Gastrocnemius medialis (tissue), 4 donors: ENCODE results near the gene FAM168A.

Source experiments
- POLR2A ChIP-seq, 2 donors: fragments of 450-650 bp; IDR thresholded peaks; one replicate each; pipeline ENCODE4 v1.6.1; 2017; ENCODE audit warnings: antibody characterized with exemption in 2 of 2, mild to moderate bottlenecking in 2 of 2, moderate library complexity in 2 of 2
- TF ChIP-seq, protein P1 (sequence below), 5 experiments: fragments of 450-650 bp in 3 of 5; fragments of 200-600 bp in 2 of 5; sonication (generic) in 2 of 5; IDR thresholded peaks in 4 of 5; conservative IDR thresholded peaks in 1 of 5; 1 replicate in 4 of 5; 2 replicates in 1 of 5; pipeline ENCODE4 v1.5.1; 2016 to 2019; ENCODE audit warnings: antibody characterized with exemption in 5 of 5, mild to moderate bottlenecking in 3 of 5, moderate library complexity in 3 of 5

DNA sequence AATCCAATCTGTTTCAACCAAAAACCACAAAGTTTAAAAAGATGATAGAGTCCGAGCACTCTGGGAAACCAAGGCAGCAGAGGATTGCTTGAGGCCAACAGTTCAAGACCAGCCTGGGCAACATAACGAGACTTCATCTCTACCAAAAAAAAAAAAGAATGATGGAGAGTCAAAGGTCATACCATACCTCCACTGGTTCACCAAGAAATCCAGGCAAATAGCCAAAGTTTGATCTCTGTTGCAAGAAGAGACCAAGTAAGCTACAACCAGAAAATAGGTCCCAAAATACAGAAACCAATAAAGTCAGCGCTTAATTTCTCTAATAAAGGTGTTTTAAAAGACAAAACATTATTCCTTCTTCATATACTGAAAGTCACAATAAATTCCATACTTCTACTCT, 13.1 kb downstream of the FAM168A start:
- TF ChIP-seq, protein P1, sequence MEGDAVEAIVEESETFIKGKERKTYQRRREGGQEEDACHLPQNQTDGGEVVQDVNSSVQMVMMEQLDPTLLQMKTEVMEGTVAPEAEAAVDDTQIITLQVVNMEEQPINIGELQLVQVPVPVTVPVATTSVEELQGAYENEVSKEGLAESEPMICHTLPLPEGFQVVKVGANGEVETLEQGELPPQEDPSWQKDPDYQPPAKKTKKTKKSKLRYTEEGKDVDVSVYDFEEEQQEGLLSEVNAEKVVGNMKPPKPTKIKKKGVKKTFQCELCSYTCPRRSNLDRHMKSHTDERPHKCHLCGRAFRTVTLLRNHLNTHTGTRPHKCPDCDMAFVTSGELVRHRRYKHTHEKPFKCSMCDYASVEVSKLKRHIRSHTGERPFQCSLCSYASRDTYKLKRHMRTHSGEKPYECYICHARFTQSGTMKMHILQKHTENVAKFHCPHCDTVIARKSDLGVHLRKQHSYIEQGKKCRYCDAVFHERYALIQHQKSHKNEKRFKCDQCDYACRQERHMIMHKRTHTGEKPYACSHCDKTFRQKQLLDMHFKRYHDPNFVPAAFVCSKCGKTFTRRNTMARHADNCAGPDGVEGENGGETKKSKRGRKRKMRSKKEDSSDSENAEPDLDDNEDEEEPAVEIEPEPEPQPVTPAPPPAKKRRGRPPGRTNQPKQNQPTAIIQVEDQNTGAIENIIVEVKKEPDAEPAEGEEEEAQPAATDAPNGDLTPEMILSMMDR (IDR thresholded peaks at IDR 0.05 in 4 of 5, conservative IDR thresholded peaks at IDR 0.05 in 1 of 5): no peak
- no peak for TF ChIP-seq POLR2A (IDR thresholded peaks at IDR 0.05)
